ENCODE results near the gene CYTL1.

- TF ChIP-seq CTCF (IDR thresholded peaks at IDR 0.05) (no peak), POLR2A (IDR thresholded peaks at IDR 0.05) (no peak)
Measured at GRCh38 chr4:4994312-4995097, 24.8 kb downstream of the CYTL1 start.

All from body of pancreas (tissue), 4 donors.